ENCODE data around the gene RASSF7. TPM values are rescaled to one million over a fixed set of nuclear protein-coding genes. Genes with fewer than 3 reads are reported as not detected.
"Not testable (repeated sequence)": the region's sequence is repeated elsewhere in the genome, so short reads cannot be mapped to it uniquely, and the experiment has no call there.

RASSF7 gene, protein sequence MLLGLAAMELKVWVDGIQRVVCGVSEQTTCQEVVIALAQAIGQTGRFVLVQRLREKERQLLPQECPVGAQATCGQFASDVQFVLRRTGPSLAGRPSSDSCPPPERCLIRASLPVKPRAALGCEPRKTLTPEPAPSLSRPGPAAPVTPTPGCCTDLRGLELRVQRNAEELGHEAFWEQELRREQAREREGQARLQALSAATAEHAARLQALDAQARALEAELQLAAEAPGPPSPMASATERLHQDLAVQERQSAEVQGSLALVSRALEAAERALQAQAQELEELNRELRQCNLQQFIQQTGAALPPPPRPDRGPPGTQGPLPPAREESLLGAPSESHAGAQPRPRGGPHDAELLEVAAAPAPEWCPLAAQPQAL
- 2.6 TPM for total RNA-seq
- long read RNA-seq, partial matches to known transcripts = 1 of 7 reads
- long read RNA-seq, other reads (novel, unspliced or antisense) = 2 of 7 reads

DNA sequence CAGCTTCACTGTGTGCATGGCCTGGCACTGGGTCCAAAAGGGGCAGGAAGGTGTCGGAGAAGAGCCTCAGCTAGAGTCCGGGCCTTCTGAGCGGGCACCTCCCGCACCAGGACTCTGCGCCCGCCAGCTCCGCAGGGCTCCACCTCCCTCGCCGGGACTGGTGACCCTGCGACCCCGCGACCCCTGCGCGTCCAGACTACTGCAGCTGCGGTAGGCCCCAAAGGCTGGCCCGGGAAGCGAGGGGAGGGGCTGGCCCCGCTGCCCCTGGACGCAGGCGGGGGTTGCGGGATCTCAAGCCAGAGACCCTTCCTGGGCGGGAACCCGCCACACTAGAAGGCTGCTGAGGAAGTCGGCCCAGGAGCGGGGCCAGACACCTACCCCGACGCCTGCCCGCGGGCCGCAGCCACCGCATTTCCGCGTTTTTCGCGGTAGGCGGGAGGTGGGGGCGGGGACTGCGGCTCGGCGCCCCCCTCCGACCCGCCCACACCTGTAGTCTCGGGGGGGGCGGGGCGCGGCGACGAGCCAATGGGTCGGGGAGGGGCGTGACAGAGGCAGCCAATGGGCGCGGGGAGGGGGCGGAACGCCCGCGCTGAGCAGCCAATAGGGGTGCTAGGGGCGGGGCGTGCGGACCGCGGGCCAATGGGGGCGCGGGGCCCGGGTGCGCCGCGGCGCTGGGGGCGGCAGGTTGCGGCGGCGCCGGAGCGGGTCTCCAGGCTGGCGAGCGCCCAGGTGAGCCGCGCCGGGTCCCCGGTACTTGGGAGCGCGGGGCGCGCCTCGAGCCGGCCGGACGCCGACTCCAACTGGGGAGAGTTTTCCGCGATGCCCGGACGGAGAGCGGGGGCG, at the start of gene RASSF7, which contains the start of gene LMNTD2:
Gene RASSF7, plus strand, starts transcription at position 666 of the 843 bp plus-strand sequence. CDS start 799 bp downstream, outside the sequence.
Gene LMNTD2, minus strand, starts transcription at position 434 of the 843 bp plus-strand sequence. Its CDS starts 22 bp downstream, at position 412.
- DNase-seq (ENCODE audit: low spot score) = peak; percentile 95
- intact Hi-C loops (cut with DNase I) = no loop called here

DNA sequence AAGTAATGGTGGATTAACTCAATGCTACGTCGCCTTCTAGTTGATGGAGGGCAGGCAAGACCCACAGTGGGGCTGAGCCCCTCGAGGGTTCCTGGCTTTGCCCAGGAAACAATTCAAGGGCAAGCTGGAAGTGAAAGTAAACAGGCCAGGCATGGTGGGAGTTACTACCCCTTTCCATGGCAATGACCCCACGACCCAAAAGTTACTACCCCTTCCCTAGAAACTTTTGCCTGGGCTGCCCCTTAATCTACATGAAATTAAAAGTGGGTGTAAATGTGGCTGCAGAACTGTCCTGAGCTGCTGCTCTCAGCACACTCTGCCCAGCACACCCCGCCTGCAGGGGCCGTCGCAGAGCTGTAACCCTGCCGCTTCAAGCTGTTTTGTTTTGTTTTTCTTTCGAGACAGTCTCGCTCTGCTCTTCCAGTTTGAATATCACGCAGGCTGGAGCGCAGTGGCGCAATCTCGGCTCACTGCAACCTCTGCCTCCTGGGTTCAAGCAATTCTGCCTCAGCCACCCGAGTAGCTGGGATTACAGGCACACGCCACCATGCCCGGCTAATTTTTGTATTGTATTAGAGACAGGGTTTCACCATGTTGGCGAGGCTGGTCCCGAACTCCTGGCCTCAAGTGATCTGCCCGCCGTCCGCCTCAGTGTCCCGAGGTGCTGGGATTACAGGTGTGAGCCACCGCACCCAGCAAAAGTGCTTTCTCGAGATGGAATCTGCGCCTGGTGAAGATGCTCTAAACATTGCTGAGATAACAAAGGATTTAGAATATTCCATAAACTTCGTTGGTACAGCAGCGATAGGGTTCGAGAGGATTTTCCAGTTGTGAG, 47.8 kb upstream of the RASSF7 start:
- DNase-seq (ENCODE audit: low spot score) = no peak
- intact Hi-C loops (cut with DNase I) = no loop called here

DNA sequence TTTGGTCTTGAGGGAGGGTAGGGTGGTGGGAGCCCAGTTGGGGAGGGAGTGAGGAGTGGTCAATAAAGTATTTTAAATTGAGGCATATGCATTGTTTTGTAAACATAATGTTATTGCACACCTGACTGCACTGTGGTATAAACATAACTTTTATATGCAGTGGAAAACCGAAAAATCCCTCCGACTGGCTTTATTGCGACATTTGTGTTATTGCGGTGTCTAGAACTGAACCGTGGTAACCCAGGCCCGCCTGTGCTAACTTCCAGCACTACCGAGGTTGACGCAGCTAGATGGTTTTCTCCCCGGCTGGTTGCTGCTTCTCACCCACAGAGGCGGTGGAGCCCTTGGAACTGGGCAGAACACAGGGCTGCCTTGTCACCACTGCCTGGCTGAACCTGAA, 46.2 kb upstream of the RASSF7 start:
- DNase-seq (ENCODE audit: low spot score) = no peak
- intact Hi-C loops (cut with DNase I) = no loop called here

DNA sequence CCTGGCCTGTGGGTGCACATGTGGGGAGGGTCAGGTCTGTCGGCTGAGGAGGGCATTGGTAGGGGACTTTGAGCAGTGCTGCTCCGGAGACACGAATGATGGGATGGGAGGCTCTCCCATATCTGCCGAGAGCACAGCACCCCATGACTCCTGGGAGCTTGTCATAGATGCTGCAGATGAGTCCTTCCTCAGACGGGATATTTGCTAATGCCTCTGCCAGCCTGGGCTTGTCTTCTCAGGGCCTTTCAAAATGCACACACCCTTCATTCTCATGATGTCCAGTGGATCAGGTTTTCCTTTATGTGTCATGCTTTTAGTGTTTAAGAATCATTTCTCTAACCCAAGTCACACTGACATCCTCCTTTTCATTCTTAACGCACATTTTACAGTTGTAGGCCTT, 45.6 kb upstream of the RASSF7 start:
- intact Hi-C loops (cut with DNase I) = no loop called here

DNA sequence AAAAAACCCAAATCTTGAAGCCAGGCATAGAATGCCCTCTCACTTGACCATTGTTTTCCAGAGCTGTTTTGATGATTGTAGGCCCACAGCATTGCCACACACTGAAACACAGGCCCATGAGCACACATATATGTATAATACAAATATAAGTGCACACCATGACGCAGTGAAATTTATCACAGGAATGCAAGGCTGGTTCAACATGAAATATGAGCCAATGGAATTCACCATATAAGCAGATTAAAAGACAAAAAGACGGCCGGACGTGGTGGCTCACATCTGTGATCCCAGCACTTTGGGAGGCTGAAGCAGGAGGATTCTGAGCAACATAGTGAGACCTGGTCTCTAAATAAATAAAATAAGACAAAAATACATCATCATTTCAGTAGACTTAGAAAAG, 44.4 kb upstream of the RASSF7 start:
- DNase-seq (ENCODE audit: low spot score) = no peak
- intact Hi-C loops (cut with DNase I) = no loop called here

More for the DNA sequence above, 45.6 kb upstream of the RASSF7 start:
- DNase-seq (ENCODE audit: low spot score) = no peak

DNA sequence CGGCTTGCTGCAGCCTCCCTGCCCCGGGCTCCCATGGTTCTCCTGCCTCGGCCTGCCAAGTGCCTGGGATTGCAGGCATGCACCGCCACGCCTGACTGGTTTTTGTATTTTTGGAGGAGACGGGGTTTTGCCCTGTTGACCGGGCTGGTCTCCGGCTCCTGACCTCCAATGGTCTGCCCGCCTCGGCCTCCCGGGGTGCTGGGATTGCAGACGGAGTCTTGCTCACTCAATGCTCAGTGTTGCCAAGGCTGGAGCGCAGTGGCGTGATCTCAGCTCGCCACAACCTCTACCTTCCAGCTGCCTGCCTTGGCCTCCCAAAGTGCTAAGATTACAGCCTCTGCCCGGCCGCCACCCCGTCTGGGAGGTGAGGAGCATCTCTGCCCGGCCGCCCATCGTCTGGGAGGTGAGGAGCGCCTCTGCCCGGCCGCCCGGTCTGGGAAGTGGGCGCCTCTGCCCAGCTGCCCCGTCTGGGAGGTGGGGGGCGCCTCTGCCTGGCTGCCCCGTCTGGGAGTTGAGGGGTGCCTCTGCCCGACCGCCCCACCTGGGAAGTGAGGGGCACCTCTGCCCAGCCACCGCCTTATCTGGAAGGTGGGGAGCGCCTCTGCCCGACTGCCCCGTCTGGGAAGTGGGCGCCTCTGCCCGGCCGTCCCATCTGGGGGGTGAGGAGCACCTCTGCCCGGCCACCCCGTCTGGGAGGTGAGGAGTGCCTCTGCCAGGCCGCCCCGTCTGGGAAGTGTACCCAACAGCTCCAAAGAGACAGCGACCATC, 43.7 kb upstream of the RASSF7 start:
- intact Hi-C loops (cut with DNase I); DNase-seq (ENCODE audit: low spot score): not testable (repeated sequence)

DNA sequence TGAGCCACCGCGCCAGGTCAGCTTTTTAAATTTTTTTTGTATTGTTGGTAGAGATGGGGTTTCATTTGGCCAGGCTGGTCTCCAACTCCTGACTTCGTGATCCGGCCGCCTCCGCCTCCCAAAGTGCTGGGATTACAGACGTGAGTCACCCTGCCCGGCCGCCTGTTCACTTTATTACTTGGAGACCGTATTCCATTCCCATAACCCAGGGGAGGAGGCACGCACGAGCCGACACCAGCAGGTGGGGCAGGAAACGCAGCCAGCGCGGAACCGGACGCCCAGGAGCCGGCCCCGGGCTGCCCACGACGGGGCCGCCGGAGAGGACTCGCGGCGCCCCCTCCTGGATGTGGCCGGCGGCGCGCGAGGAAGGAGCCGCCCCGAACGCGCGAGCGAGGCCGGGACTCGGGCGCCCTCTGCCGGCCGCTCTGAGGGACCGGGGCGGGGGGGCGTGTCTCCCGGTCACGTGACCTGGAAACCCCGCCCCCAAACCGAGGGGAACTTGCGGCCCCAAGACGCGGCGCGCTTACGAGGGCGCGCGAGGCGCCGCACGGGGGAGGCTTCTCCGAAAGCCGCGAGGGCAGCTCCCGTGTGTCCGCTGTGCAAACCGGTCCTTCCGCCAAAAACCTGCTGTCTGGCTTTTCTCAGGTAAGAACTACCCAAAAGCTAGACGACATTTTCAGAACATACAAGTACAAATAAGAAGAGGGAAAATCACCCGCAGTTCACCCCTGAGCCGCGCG, 42.1 kb upstream of the RASSF7 start:
- peak; percentile 93 for DNase-seq (ENCODE audit: low spot score)
- intact Hi-C loops (cut with DNase I) = loop anchor here (2.0 kb wide), 1 partner anchor 70 kb away; no protein-coding TSS in a partner anchor

DNA sequence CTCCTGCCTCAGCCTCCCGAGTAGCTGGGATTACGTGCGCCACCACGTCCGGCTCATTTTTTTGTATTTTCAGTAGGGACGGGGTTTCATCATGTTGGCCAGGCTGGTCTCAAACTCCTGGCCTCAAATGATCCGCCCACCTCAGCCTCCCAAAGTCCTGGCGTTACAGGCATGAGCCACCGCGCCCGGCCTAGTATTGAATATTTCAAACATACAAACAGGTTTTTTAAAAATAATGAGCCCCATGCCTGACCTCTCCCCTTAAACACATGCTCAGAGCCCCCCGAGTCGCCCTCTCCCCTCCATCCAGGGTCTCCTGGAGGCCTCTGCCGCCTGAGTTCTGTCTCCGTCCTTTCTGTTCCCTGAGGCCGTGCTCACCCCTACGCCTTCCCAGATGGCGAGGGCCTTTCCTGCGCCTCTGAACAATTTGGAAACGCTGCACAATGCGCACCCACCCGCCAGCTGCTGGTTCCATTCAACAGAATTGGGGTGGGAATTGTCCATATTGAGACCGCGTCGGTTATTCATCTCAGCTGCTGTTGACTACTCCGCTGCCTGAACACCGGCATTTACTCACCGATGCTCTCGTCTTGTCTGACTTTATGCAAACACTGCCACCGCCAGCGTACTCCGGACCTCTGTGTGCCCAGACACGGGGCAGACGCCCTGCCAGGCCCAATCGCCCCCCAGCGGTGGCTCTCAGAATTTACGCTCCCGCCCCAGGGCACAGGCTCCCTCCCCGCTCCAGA, 40.2 kb upstream of the RASSF7 start:
- DNase-seq (ENCODE audit: low spot score) = no peak
- intact Hi-C loops (cut with DNase I) = no loop called here

DNA sequence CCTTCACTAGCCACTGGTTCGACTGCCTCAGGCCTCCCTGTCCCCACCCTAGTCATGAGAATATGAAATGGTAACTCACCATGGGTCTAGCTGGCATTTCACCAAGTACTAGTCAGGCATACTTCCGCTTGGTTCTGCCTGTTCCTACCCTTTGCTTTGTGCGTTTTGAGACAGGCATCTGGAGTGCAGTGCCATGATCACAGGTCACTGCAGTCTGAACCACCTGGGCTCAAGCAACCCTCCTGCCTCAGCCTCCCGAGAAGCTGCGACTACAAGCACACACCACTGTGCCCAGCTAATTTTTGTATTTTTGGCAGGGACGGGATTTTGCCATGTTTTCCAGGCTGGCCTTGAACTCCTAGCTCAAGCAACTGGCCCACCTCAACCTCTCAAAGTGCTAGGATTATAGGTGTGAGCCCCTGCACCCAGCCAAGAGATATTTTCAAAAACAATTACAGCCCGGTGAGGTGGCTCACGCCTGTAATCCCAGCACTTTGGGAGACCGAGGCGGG, 39.5 kb upstream of the RASSF7 start:
- intact Hi-C loops (cut with DNase I) = no loop called here
- DNase-seq (ENCODE audit: low spot score) = no peak

DNA sequence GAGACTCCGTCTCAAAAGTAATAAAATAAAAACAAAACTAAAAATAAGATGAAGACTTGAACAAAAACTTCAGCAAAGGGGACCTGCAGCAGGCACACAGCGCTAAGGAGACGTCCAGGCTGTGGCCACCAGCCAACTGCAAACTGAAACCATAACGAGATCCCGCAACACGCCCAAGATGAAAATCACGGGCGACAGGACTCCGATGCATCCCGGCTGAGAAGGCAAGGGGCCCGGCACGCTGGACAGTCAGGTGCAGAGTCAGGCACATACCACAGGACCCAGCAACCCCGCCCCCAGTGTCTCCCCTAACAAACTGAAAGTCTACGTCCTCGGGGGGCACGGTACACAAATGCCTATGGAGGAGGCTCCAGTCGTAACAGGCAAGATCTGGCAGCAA, 34.6 kb upstream of the RASSF7 start:
- DNase-seq (ENCODE audit: low spot score) = no peak

DNA sequence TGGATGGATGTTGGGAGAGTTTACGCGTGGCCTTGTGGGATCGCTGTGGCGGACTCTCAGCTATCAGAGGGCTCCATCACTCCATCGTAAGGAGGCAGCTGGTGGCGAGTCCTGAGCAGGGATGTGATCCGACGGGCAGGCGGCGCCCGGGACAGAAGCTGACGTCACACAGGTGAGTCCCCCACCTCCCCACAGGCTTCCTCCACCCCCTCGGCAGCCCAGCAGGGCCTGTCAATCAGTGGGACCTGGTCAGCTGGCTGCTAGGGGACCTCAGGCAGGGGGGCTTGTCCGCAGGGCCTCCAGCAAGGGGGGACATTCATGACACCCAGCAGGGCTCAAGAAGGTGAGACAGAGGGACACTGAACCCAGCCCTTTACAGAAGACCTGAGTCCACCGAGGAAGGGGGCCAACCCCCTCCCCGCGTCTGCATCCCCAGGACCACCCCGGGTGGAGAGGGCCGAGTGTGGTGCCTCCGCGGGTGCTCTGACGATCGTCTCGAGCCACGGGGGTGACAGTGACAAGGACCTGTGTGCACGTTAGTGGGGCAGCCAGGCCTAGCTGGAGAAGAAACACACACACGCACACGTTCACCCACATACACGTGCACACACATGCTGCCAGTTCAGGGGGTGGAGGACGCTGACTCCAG, 32.5 kb upstream of the RASSF7 start:
- intact Hi-C loops (cut with DNase I) = no loop called here
- no peak for DNase-seq (ENCODE audit: low spot score)

More for the DNA sequence above, 34.6 kb upstream of the RASSF7 start:
- intact Hi-C loops (cut with DNase I) = no loop called here

DNA sequence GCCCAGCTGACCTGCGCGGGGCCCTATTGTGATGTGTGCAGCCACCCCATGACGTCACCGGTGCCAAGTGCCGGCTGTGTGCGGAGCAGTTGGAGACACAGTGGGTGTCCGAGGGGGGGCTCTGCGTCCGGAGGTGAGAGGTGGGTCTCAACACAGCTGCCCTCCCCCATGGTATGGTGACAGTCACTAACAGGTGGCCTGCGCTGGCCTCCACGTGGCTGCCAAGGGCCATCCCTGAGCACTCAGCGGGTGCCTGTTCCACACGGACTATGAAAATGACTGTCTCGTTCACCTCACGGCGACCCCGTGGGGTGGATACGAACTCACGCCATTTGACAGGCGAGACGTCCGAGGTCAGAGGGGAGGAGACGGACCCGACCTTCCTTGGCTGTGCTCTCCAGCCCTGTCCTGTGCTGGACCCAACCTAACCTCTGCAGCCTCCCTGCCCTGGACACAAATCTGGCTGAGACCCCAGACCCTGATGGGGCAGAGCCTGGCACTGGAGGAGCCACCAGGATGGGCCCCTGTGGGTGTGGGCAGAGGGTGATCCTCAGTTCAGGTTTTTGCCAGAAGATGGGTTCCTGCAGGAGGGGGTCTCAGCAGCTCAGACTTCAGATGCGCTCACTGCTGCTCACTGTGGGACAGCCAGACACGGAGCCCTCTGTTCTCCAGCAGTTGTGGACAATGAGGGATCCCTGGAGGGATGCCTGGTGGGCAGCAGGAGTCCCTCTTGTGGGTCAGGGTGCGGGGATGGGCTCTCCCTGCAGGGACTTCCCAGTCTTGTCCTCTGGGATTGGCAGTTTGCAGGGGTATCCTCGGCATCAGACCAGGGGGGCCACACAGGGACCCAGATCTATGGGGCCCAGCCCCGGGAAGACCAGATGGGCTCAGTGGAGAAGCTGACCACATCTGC, 31.7 kb upstream of the RASSF7 start:
- intact Hi-C loops (cut with DNase I) = no loop called here
- DNase-seq (ENCODE audit: low spot score) = no peak

DNA sequence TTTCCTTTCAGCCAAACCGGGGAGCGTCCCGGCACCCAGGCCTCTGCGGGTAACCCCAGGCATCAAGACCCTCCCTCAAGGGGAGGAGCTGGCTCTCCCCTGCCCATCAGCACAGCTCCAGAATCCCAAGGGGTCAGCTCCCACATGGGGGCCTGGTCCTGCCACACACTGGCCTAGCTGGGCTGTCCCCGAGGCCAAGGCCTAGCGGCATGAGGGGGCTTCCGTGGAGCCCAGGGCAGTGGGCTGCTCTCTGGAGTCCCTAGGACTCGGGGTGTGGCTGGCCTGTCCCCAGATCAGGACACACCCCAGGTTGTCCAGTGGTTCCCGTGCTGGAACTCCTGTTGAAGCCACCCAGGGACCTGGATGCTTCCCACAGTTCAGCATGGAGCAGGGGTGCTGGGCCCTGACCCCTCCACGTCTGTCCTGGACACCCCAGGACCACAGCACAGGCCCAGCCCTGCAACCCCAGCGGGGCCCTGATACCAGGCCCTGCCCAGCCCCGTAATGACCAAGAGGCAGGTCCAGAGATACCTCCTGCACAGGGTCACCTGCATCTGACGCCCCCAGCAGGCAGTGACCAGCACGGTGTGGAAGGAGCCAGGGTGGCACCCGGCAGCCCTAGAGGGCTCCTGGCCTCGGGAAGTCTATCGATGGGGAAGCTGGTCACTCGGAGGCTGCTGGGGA, 30.9 kb upstream of the RASSF7 start:
- DNase-seq (ENCODE audit: low spot score) = no peak
- intact Hi-C loops (cut with DNase I) = no loop called here

DNA sequence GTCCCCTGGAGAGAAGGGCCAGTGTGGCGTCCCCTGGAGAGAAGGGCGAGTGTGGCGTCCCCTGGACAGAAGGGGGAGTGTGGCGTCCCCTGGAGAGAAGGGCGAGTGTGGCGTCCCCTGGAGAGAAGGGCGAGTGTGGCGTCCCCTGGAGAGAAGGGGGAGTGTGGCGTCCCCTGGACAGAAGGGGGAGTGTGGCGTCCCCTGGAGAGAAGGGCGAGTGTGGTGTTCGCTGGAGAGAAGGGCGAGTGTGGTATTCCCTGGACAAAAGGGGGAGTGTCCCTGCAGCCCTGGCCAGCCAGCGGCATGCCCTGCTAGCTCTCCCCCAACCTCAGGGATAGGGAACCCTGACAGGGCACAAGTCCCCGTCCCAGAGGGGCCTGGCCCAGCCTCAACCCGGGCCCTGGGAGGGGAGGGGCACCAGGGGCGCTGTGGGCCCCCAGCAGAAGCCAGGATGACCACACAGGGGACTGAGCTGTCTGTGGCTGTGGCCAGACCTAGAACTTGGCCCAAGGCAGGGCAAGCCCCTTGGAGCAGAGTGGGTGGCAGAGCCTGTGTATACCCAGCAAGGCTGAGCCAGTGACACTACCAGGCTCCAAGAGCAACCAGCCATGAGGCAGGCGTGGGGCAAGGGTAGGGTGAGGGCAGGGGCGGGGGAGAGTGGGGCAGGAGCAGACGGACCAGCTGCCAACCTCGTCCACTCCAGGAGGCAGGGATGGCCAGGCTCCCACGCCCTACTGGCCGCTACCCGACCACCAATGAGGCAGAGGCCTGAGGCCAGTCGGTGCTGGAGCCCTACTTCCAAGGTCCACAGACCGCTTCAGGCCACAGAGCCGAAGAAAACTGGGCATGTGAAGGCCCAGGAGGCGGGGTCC, 29.6 kb upstream of the RASSF7 start:
- intact Hi-C loops (cut with DNase I) = no loop called here
- DNase-seq (ENCODE audit: low spot score) = no peak

Measured in cardiac septum (tissue), 1 donor.